Liver (tissue), 3 donors: ENCODE measurements around the gene GNAS-AS1.

Source experiments
- ATF3 ChIP-seq: IDR thresholded peaks from 2 replicates; pipeline ENCODE4 v1.6.1; 2016; ENCODE audit warnings: antibody characterized with exemption
- CTCF ChIP-seq: fragments of 150-350 bp; IDR thresholded peaks from 2 replicates; pipeline ENCODE4 v1.5.1; 2017; ENCODE audit warnings: improper control_type of control experiment, low read depth, low read length; ENCODE audit not compliant: missing input control
- HNF4G ChIP-seq: IDR thresholded peaks from 2 replicates; pipeline ENCODE4 v1.6.1; 2016; ENCODE audit warnings: antibody characterized with exemption
- MAX ChIP-seq: IDR thresholded peaks from 2 replicates; pipeline ENCODE4 v1.6.1; 2016; ENCODE audit warnings: antibody characterized with exemption
- REST ChIP-seq: IDR thresholded peaks from 2 replicates; pipeline ENCODE4 v1.6.1; 2016; ENCODE audit warnings: antibody characterized with exemption, mild to moderate bottlenecking
- SP1 ChIP-seq: IDR thresholded peaks from 2 replicates; pipeline ENCODE4 v1.6.1; 2018; ENCODE audit warnings: antibody characterized with exemption, mild to moderate bottlenecking
- YY1 ChIP-seq: IDR thresholded peaks from 2 replicates; pipeline ENCODE4 v1.6.1; 2016; ENCODE audit warnings: antibody characterized with exemption, mild to moderate bottlenecking
- ZBTB33 ChIP-seq: IDR thresholded peaks from 2 replicates; pipeline ENCODE4 v1.6.1; 2016; ENCODE audit warnings: antibody characterized with exemption
- donor health status: healthy.
- donor health status: healthy.

GRCh38 chr20:58822748-58823730 is 27.7 kb downstream of the GNAS-AS1 start:
- TF ChIP-seq CTCF (no peak), HNF4G (no peak), MAX (no peak), YY1 (no peak), REST (no peak), SP1 (no peak), ATF3 (no peak), ZBTB33 (no peak)
